ACC112 (cell line): Measurements from ENCODE around the gene RHOBTB1.
"Not testable (repeated sequence)": the region's sequence is repeated elsewhere in the genome, so short reads cannot be mapped to it uniquely, and the experiment has no call there.

ENCODE experiments used
- H2AFZ ChIP-seq: fragments of 200-600 bp; sonication (generic); one replicate; pipeline ENCODE4 v1.6.0; 2017; ENCODE audit warnings: antibody characterized with exemption, low read length; ENCODE audit not compliant: unreplicated experiment
- H3K27ac ChIP-seq: fragments of 200-600 bp; sonication (generic); 2 replicates; pipeline ENCODE4 v1.5.1; 2014; ENCODE audit warnings: low read depth, mild to moderate bottlenecking, antibody characterized with exemption, low read length, moderate library complexity
- H3K27me3 ChIP-seq: fragments of 200-600 bp; sonication (generic); 2 replicates; pipeline ENCODE4 v1.6.1; 2014; ENCODE audit warnings: mild to moderate bottlenecking, antibody characterized with exemption, low read length, moderate library complexity, mixed read lengths; ENCODE audit not compliant: insufficient read depth
- H3K36me3 ChIP-seq: fragments of 200-600 bp; sonication (generic); 2 replicates; pipeline ENCODE4 v1.6.1; 2016; ENCODE audit warnings: mild to moderate bottlenecking, antibody characterized with exemption, low read length, moderate library complexity, mixed read lengths; ENCODE audit not compliant: insufficient read depth
- H3K4me1 ChIP-seq: fragments of 200-600 bp; sonication (generic); one replicate; pipeline ENCODE4 v1.6.1; 2016; ENCODE audit warnings: low read length, mixed read lengths; ENCODE audit not compliant: insufficient read depth, unreplicated experiment, control insufficient read depth
- H3K4me3 ChIP-seq: fragments of 200-600 bp; sonication (generic); 2 replicates; pipeline ENCODE4 v1.5.1; 2014; ENCODE audit warnings: mild to moderate bottlenecking, low read depth, low read length
- H3K79me2 ChIP-seq: fragments of 200-600 bp; sonication (generic); one replicate; pipeline ENCODE4 v1.6.0; 2016; ENCODE audit warnings: low read length; ENCODE audit not compliant: control insufficient read depth, unreplicated experiment, insufficient read depth

Gene RHOBTB1

GRCh38 chr10:60907236-60907635 lies 36.7 kb downstream of the RHOBTB1 start:
- H3K4me3 ChIP-seq = no peak overlapping the region
- no peak overlapping the region for H3K27ac ChIP-seq
- H3K27me3 ChIP-seq = no peaks in the 10 kb centered on the region
- H3K79me2 ChIP-seq = no peaks in the 10 kb centered on the region
- H3K4me1 ChIP-seq = peaks cover 4% of the 10 kb centered on the region
- H3K36me3 ChIP-seq = no peaks in the 10 kb centered on the region; the same call in 1 of the 2 replicates
- no peak overlapping the region for H2AFZ ChIP-seq

- H3K4me1 ChIP-seq, H3K27me3 ChIP-seq, H2AFZ ChIP-seq, H3K27ac ChIP-seq, H3K79me2 ChIP-seq, H3K4me3 ChIP-seq, H3K36me3 ChIP-seq: not testable (repeated sequence)
Observed at GRCh38 chr10:60906825-60907224, 37.2 kb downstream of the RHOBTB1 start.

- Histone ChIP-seq H3K79me2 (no peaks in the 10 kb centered on the region), H2AFZ (no peak overlapping the region), H3K27me3 (no peaks in the 10 kb centered on the region), H3K4me1 (peaks cover 10% of the 10 kb centered on the region), H3K4me3 (no peak overlapping the region), H3K36me3 (no peaks in the 10 kb centered on the region; the same call in 1 of the 2 replicates), H3K27ac (no peak overlapping the region)
Observed at GRCh38 chr10:60906411-60906810, 37.6 kb downstream of the RHOBTB1 start.

GRCh38 chr10:60905580-60905979 lies 38.4 kb downstream of the RHOBTB1 start:
- H3K4me1 ChIP-seq = peaks cover 17% of the 10 kb centered on the region
- no peaks in the 10 kb centered on the region for H3K27me3 ChIP-seq
- no peaks in the 10 kb centered on the region for H3K79me2 ChIP-seq
- H2AFZ ChIP-seq = no peak overlapping the region
- H3K27ac ChIP-seq = peak overlapping the region; percentile 14; the same call in 1 of the 2 replicates
- no peaks in the 10 kb centered on the region for H3K36me3 ChIP-seq
- no peak overlapping the region for H3K4me3 ChIP-seq

- H3K27ac ChIP-seq = no peak overlapping the region
Observed at GRCh38 chr10:60903096-60903495, 40.9 kb downstream of the RHOBTB1 start.

GRCh38 chr10:60901561-60902235 lies 42.3 kb downstream of the RHOBTB1 start:
- Histone ChIP-seq H3K4me1 (peaks cover 23% of the 10 kb centered on the region), H3K27ac (no peak overlapping the region), H3K36me3 (no peaks in the 10 kb centered on the region), H3K79me2 (no peaks in the 10 kb centered on the region), H3K27me3 (no peaks in the 10 kb centered on the region), H3K4me3 (no peak overlapping the region), H2AFZ (no peak overlapping the region)

More at GRCh38 chr10:60903096-60903495, 40.9 kb downstream of the RHOBTB1 start:
- H3K27me3 ChIP-seq = no peaks in the 10 kb centered on the region
- no peaks in the 10 kb centered on the region for H3K36me3 ChIP-seq
- H3K4me3 ChIP-seq = no peak overlapping the region
- H2AFZ ChIP-seq = no peak overlapping the region
- H3K79me2 ChIP-seq = no peaks in the 10 kb centered on the region
- H3K4me1 ChIP-seq = peaks cover 17% of the 10 kb centered on the region

- no peaks in the 10 kb centered on the region for H3K36me3 ChIP-seq
- H3K79me2 ChIP-seq = no peaks in the 10 kb centered on the region
- peaks cover 30% of the 10 kb centered on the region for H3K4me1 ChIP-seq
- no peak overlapping the region for H2AFZ ChIP-seq
- no peaks in the 10 kb centered on the region for H3K27me3 ChIP-seq
- no peak overlapping the region for H3K27ac ChIP-seq
- no peak overlapping the region for H3K4me3 ChIP-seq
Observed at GRCh38 chr10:60899266-60899665, 44.7 kb downstream of the RHOBTB1 start.

- Histone ChIP-seq H3K27ac (no peak overlapping the region), H2AFZ (no peak overlapping the region), H3K4me3 (no peak overlapping the region), H3K36me3 (no peaks in the 10 kb centered on the region), H3K79me2 (no peaks in the 10 kb centered on the region), H3K27me3 (no peaks in the 10 kb centered on the region), H3K4me1 (peaks cover 30% of the 10 kb centered on the region)
Observed at GRCh38 chr10:60898321-60898720, 45.7 kb downstream of the RHOBTB1 start.

GRCh38 chr10:60896810-60897209 lies 47.2 kb downstream of the RHOBTB1 start:
- Histone ChIP-seq H3K36me3 (no peaks in the 10 kb centered on the region), H3K79me2 (no peaks in the 10 kb centered on the region), H3K4me1 (peaks cover 28% of the 10 kb centered on the region), H3K27ac (peak overlapping the region; percentile 22), H3K4me3 (no peak overlapping the region), H2AFZ (no peak overlapping the region), H3K27me3 (no peaks in the 10 kb centered on the region)

- Histone ChIP-seq H3K4me3 (no peak overlapping the region), H3K27me3 (no peaks in the 10 kb centered on the region), H3K27ac (peak overlapping the region; percentile 22), H3K36me3 (no peaks in the 10 kb centered on the region), H3K4me1 (peaks cover 20% of the 10 kb centered on the region), H2AFZ (no peak overlapping the region), H3K79me2 (no peaks in the 10 kb centered on the region)
Observed at GRCh38 chr10:60896033-60896432, 48.0 kb downstream of the RHOBTB1 start.

- Histone ChIP-seq H3K4me3 (no peak overlapping the region), H3K27me3 (no peaks in the 10 kb centered on the region), H3K27ac (no peak overlapping the region), H3K36me3 (no peaks in the 10 kb centered on the region), H3K79me2 (no peaks in the 10 kb centered on the region), H2AFZ (no peak overlapping the region), H3K4me1 (peaks cover 17% of the 10 kb centered on the region)
Observed at GRCh38 chr10:60894786-60895185, 49.2 kb downstream of the RHOBTB1 start.
